HG03103 (cell line): ENCODE results near the gene PFDN1.

ENCODE experiments used
- ATAC-seq: cut with Tn5 transposase; IDR thresholded peaks from one replicate; pipeline ENCODE4 v1.9.1; 2021; ENCODE audit warnings: low read depth; ENCODE audit not compliant: unreplicated experiment

The PFDN1 gene

GRCh38 chr5:140242890-140243585 is 59.9 kb downstream of the PFDN1 start:
- no peak for ATAC-seq

GRCh38 chr5:140242099-140242498 is 60.8 kb downstream of the PFDN1 start:
- no peak for ATAC-seq

GRCh38 chr5:140240987-140241706 is 61.8 kb downstream of the PFDN1 start:
- no peak for ATAC-seq

- ATAC-seq: peak; percentile 52
These were observed 62.8 kb downstream of the PFDN1 start for GRCh38 chr5:140239939-140240700.

- ATAC-seq: no peak
These were observed 63.4 kb downstream of the PFDN1 start for GRCh38 chr5:140239461-140239860.

GRCh38 chr5:140238756-140239155 is 64.1 kb downstream of the PFDN1 start:
- ATAC-seq: no peak

- ATAC-seq: no peak
These were observed 65.9 kb downstream of the PFDN1 start for GRCh38 chr5:140236891-140237598.

- no peak for ATAC-seq
These were observed 66.9 kb downstream of the PFDN1 start for GRCh38 chr5:140235791-140236551.

GRCh38 chr5:140234377-140234989 is 68.4 kb downstream of the PFDN1 start:
- no peak for ATAC-seq

GRCh38 chr5:140232731-140233130 is 70.2 kb downstream of the PFDN1 start:
- ATAC-seq: no peak

- ATAC-seq: no peak
These were observed 72.5 kb downstream of the PFDN1 start for GRCh38 chr5:140230373-140230772.

GRCh38 chr5:140228364-140228837 is 74.5 kb downstream of the PFDN1 start:
- ATAC-seq: no peak

GRCh38 chr5:140227046-140227445 is 75.9 kb downstream of the PFDN1 start:
- no peak for ATAC-seq

GRCh38 chr5:140225396-140225795 is 77.5 kb downstream of the PFDN1 start:
- ATAC-seq: no peak

- ATAC-seq: no peak
These were observed 78.2 kb downstream of the PFDN1 start for GRCh38 chr5:140224658-140225057.

GRCh38 chr5:140223567-140223966 is 79.3 kb downstream of the PFDN1 start:
- ATAC-seq: no peak

GRCh38 chr5:140222416-140222815 is 80.5 kb downstream of the PFDN1 start:
- no peak for ATAC-seq

- no peak for ATAC-seq
These were observed 81.1 kb downstream of the PFDN1 start for GRCh38 chr5:140221697-140222223.

- ATAC-seq: no peak
These were observed 82.2 kb downstream of the PFDN1 start for GRCh38 chr5:140220698-140221064.
